DND-41 (cell line): ENCODE measurements around the gene UNC13C.

Source experiments
- ATAC-seq: fragments of 200-7000 bp; cut with Tn5 transposase; 3 replicates; pipeline ENCODE4 v1.9.1; 2021; ENCODE audit warnings: low read depth; ENCODE audit not compliant: insufficient read depth
- DNase-seq: peaks from one replicate; pipeline ENCODE4 v3.0.0-alpha.2; 2020
- H2AFZ ChIP-seq: 2 replicates; pipeline ENCODE4 v1.6.0; 2012; ENCODE audit warnings: low read depth, low read length
- H3K27ac ChIP-seq: 2 replicates; pipeline ENCODE4 v1.5.1; 2012; ENCODE audit warnings: low read length, inconsistent platforms
- H3K27me3 ChIP-seq: fragments of 200-600 bp; sonication (generic); 2 replicates; pipeline ENCODE4 v1.6.0; 2012; ENCODE audit warnings: low read length, mild to moderate bottlenecking, inconsistent platforms; ENCODE audit not compliant: insufficient read depth, poor library complexity
- H3K36me3 ChIP-seq: 2 replicates; pipeline ENCODE4 v1.5.1; 2012; ENCODE audit warnings: low read length, inconsistent platforms; ENCODE audit not compliant: insufficient read depth
- H3K4me1 ChIP-seq: 2 replicates; pipeline ENCODE4 v1.5.1; 2012; ENCODE audit warnings: mild to moderate bottlenecking, low read length; ENCODE audit not compliant: insufficient read depth
- H3K4me2 ChIP-seq: 2 replicates; pipeline ENCODE4 v1.6.0; 2012; ENCODE audit warnings: mild to moderate bottlenecking, moderate library complexity, low read length, inconsistent platforms; ENCODE audit not compliant: insufficient read depth
- H3K4me3 ChIP-seq, 2 experiments: fragments of 200-600 bp in 1 of 2; shearing (Covaris generic) in 1 of 2; 2 replicates each; pipeline ENCODE4 v1.5.1; 2012 to 2016; ENCODE audit warnings: inconsistent platforms in 2 of 2, low read length in 2 of 2, mild to moderate bottlenecking in 2 of 2, low read depth in 1 of 2, moderate library complexity in 1 of 2
- H3K79me2 ChIP-seq: 2 replicates; pipeline ENCODE4 v1.6.0; 2012; ENCODE audit warnings: low read length, inconsistent platforms; ENCODE audit not compliant: insufficient read depth
- H3K9ac ChIP-seq: 2 replicates; pipeline ENCODE4 v1.6.0; 2012; ENCODE audit warnings: low read depth, mild to moderate bottlenecking, inconsistent platforms, low read length, moderate library complexity
- H3K9me3 ChIP-seq: 2 replicates; pipeline ENCODE4 v1.5.1; 2012; ENCODE audit warnings: low read length, moderate library complexity, mild to moderate bottlenecking, inconsistent platforms; ENCODE audit not compliant: insufficient read depth, severe bottlenecking
- H4K20me1 ChIP-seq: 2 replicates; pipeline ENCODE4 v1.6.0; 2012; ENCODE audit warnings: low read length; ENCODE audit not compliant: insufficient read depth
- CTCF ChIP-seq: IDR thresholded peaks from 2 replicates; pipeline ENCODE4 v1.5.1; 2012; ENCODE audit warnings: borderline replicate concordance, low read length, moderate library complexity, mild to moderate bottlenecking; ENCODE audit not compliant: poor library complexity, severe bottlenecking; ENCODE audit errors: extremely low read depth
- EZH2 ChIP-seq: IDR thresholded peaks from 3 replicates; pipeline ENCODE4 v1.6.1; 2012; ENCODE audit warnings: borderline replicate concordance, low read depth, mild to moderate bottlenecking, moderate library complexity, low read length, inconsistent platforms; ENCODE audit not compliant: severe bottlenecking

UNC13C gene

GRCh38 chr15:54660356-54660755 is 682.1 kb downstream of the UNC13C start:
- H4K20me1 ChIP-seq, result no peaks in the 10 kb centered on the region
- TF ChIP-seq CTCF (no peak), EZH2 (no peak)
- H3K9ac ChIP-seq, result no peak overlapping the region
- DNase-seq, result no peak
- H3K36me3 ChIP-seq, result no peaks in the 10 kb centered on the region
- no peak overlapping the region for H3K4me2 ChIP-seq
- H3K79me2 ChIP-seq, result no peaks in the 10 kb centered on the region
- no peaks in the 10 kb centered on the region for H3K27me3 ChIP-seq
- no peak for ATAC-seq
- no peaks in the 10 kb centered on the region for H3K9me3 ChIP-seq
- H3K27ac ChIP-seq, result no peak overlapping the region
- no peak overlapping the region for H3K4me3 ChIP-seq
- no peaks in the 10 kb centered on the region for H3K4me1 ChIP-seq
- H2AFZ ChIP-seq, result no peak overlapping the region

DNA sequence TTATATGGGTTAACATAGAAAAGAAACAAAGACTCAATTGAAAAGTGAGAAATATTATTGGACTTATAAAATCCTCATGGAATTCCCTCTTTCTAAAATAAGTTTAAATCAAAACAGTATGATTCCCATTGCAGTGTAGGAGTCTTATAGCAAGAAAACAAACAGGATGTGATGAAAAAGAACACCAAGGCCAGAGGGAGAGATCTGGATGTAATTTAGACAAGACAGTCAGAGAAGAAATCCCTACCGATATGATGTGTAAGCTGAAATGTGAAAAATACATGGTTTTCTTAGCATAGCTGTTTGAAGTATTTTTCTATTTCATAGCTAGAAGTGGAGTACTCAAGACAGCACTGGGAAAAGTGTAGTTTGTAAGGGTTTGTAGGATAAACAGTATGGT is 697.0 kb downstream of the UNC13C start:
- no peaks in the 10 kb centered on the region for H3K9me3 ChIP-seq
- no peak for ATAC-seq
- H3K4me1 ChIP-seq, result no peaks in the 10 kb centered on the region
- no peaks in the 10 kb centered on the region for H3K27me3 ChIP-seq
- no peaks in the 10 kb centered on the region for H3K36me3 ChIP-seq
- no peaks in the 10 kb centered on the region for H4K20me1 ChIP-seq
- no peak for DNase-seq
- H2AFZ ChIP-seq, result no peak overlapping the region
- H3K9ac ChIP-seq, result no peak overlapping the region
- no peaks in the 10 kb centered on the region for H3K79me2 ChIP-seq
- no peak overlapping the region for H3K4me2 ChIP-seq
- no peak overlapping the region for H3K27ac ChIP-seq
- TF ChIP-seq EZH2, result no peak
- no peak for TF ChIP-seq CTCF
- no peak overlapping the region for H3K4me3 ChIP-seq

DNA sequence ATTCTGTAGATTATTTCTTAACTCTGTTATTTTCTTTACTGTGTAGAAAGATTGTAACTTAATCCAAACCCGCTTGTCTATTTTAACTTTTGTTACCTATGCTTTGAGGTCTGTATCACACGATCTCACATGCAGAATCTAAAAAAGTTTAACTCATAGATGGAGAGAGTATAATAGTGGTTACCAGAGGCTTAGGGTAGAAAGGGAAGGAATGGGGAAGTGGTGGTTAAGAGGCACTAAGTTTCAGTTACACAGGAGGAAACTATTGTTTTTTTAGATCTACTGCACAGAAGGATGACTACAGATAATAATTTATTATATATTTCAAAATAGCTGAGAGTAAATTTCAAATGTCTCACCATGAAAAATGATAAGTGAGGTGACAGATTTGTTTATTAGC is 703.3 kb downstream of the UNC13C start:
- H3K4me1 ChIP-seq, result no peaks in the 10 kb centered on the region
- H3K4me3 ChIP-seq, result no peak overlapping the region
- H3K79me2 ChIP-seq, result no peaks in the 10 kb centered on the region
- no peaks in the 10 kb centered on the region for H3K9me3 ChIP-seq
- H4K20me1 ChIP-seq, result no peaks in the 10 kb centered on the region
- H3K4me2 ChIP-seq, result no peak overlapping the region
- ATAC-seq (no peak), DNase-seq (no peak)
- no peak overlapping the region for H3K9ac ChIP-seq
- H3K27me3 ChIP-seq, result no peaks in the 10 kb centered on the region
- TF ChIP-seq CTCF (no peak), EZH2 (no peak)
- no peaks in the 10 kb centered on the region for H3K36me3 ChIP-seq
- H2AFZ ChIP-seq, result no peak overlapping the region
- H3K27ac ChIP-seq, result no peak overlapping the region
